ACC112 (cell line): ENCODE measurements around the gene NSMF.

ENCODE experiments used
- H2AFZ ChIP-seq: fragments of 200-600 bp; sonication (generic); one replicate; pipeline ENCODE4 v1.6.0; 2017; ENCODE audit warnings: antibody characterized with exemption, low read length; ENCODE audit not compliant: unreplicated experiment
- H3K27ac ChIP-seq: fragments of 200-600 bp; sonication (generic); 2 replicates; pipeline ENCODE4 v1.5.1; 2014; ENCODE audit warnings: low read depth, mild to moderate bottlenecking, antibody characterized with exemption, low read length, moderate library complexity
- H3K27me3 ChIP-seq: fragments of 200-600 bp; sonication (generic); 2 replicates; pipeline ENCODE4 v1.6.1; 2014; ENCODE audit warnings: mild to moderate bottlenecking, antibody characterized with exemption, low read length, moderate library complexity, mixed read lengths; ENCODE audit not compliant: insufficient read depth
- H3K36me3 ChIP-seq: fragments of 200-600 bp; sonication (generic); 2 replicates; pipeline ENCODE4 v1.6.1; 2016; ENCODE audit warnings: mild to moderate bottlenecking, antibody characterized with exemption, low read length, moderate library complexity, mixed read lengths; ENCODE audit not compliant: insufficient read depth
- H3K4me1 ChIP-seq: fragments of 200-600 bp; sonication (generic); one replicate; pipeline ENCODE4 v1.6.1; 2016; ENCODE audit warnings: low read length, mixed read lengths; ENCODE audit not compliant: insufficient read depth, unreplicated experiment, control insufficient read depth
- H3K4me3 ChIP-seq: fragments of 200-600 bp; sonication (generic); 2 replicates; pipeline ENCODE4 v1.5.1; 2014; ENCODE audit warnings: mild to moderate bottlenecking, low read depth, low read length
- H3K79me2 ChIP-seq: fragments of 200-600 bp; sonication (generic); one replicate; pipeline ENCODE4 v1.6.0; 2016; ENCODE audit warnings: low read length; ENCODE audit not compliant: control insufficient read depth, unreplicated experiment, insufficient read depth

Gene NSMF

DNA sequence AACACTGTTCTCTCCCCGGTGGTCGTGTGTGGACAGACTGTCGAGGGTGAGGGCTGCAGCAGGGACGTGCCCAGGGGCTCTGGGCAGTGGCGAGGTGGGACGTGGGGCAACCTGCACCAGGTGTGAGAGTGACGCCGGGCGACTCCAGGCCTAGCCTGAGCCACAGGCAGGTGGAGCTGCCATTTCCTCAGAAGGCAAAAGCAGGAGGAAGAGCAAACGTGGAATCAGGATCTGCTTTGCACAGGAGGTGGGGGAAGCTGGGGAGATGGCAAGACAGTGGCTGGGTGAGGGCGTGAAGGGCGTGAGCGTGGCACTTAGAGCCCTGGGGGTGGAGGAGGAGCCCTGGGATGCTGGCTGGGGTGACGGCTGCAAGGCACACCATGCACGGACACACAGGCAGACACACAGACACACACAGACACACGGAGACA is 39.6 kb upstream of the NSMF start:
- Histone ChIP-seq H3K27ac (no peak overlapping the region), H3K4me1 (no peaks in the 10 kb centered on the region), H3K4me3 (no peak overlapping the region), H3K79me2 (no peaks in the 10 kb centered on the region), H3K27me3 (no peaks in the 10 kb centered on the region), H2AFZ (no peak overlapping the region), H3K36me3 (no peaks in the 10 kb centered on the region)

- H3K4me1 ChIP-seq = no peaks in the 10 kb centered on the region
- no peaks in the 10 kb centered on the region for H3K27me3 ChIP-seq
- H3K79me2 ChIP-seq = no peaks in the 10 kb centered on the region
- H3K36me3 ChIP-seq = no peaks in the 10 kb centered on the region
- no peak overlapping the region for H3K4me3 ChIP-seq
- no peak overlapping the region for H3K27ac ChIP-seq
- no peak overlapping the region for H2AFZ ChIP-seq
Observed at GRCh38 chr9:137497921-137498719, 39.0 kb upstream of the NSMF start.

DNA sequence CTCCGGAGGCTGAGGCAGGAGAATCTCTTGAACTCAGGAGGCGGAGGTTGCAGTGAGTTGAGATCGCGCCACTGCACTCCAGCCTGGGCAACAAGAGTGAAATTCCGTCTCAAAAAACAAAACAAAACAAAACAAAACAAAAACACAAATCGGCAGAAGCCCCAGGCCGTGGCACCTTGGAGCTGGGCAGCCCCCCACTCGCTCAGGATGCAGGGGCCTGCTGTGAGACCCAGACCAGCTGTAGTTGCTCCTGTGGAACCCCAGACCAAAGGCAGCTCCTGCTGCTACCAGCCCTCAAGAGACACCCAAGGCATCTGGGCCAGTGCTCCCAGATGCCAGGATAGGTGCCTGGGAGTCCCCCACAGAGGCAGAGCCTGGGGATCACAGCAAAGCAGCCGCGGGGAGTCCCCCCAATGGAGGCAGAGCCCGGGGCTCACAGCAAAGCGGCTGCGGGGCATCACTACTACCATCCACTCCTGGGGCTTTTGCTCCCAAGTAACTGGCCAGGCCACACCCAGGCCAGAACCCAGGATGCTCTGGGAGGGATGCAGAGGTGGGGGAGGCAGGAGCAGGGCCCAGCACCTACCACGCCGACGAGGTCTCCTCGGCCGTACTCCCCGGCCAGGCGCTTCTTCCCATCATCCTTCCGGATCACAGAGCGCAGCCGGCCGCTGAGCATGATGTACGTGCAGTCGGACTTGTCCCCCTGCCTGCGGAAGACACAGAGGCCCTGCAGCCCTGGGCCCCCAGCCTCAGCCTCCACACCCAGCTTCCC is 37.7 kb upstream of the NSMF start:
- Histone ChIP-seq H3K27ac (no peak overlapping the region), H3K27me3 (no peaks in the 10 kb centered on the region), H3K79me2 (no peaks in the 10 kb centered on the region), H3K4me3 (no peak overlapping the region), H3K4me1 (no peaks in the 10 kb centered on the region), H2AFZ (no peak overlapping the region), H3K36me3 (no peaks in the 10 kb centered on the region)

DNA sequence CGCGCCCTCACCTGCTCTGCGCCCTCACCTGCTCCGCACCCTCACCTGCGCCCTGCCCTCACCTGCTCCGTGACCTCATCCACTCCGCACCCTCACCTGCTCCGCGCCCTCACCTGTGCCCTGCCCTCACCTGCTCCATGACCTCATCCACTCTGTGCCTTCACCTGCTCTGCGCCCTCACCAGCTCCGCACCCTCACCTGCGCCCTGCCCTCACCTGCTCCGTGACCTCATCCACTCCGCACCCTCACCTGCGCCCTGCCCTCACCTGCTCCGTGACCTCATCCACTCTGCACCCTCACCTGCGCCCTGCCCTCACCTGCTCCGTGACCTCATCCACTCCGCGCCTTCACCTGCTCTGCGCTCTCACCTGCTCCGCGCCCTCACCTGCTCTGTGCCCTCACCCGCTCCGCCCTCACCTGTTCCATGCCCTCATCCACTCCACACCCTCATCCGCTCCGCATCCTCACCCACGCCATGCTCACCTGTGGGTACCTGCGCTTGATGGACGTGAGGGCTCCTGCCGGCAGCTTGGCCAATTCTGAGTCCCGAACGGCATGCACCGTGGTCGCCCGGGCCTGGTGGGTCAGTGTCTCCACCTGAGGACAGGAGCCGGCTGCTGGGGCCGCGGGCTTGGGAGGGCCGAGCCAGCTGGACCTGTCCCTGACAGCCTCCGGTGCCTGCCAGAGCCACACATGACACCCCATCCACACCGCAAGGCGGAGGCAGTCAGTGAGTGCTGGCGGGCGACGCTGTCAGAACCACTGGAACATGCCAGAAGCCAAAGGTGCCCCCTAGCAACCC is 35.6 kb upstream of the NSMF start:
- H2AFZ ChIP-seq = no peak overlapping the region
- H3K27me3 ChIP-seq = no peaks in the 10 kb centered on the region
- no peaks in the 10 kb centered on the region for H3K4me1 ChIP-seq
- H3K36me3 ChIP-seq = no peaks in the 10 kb centered on the region
- no peak overlapping the region for H3K27ac ChIP-seq
- H3K4me3 ChIP-seq = no peak overlapping the region
- H3K79me2 ChIP-seq = no peaks in the 10 kb centered on the region

GRCh38 chr9:137494104-137494544 is 35.0 kb upstream of the NSMF start:
- no peaks in the 10 kb centered on the region for H3K27me3 ChIP-seq

GRCh38 chr9:137493364-137494103 is 34.4 kb upstream of the NSMF start:
- Histone ChIP-seq H3K4me1 (no peaks in the 10 kb centered on the region), H2AFZ (no peak overlapping the region), H3K36me3 (no peaks in the 10 kb centered on the region), H3K4me3 (no peak overlapping the region), H3K27me3 (no peaks in the 10 kb centered on the region), H3K27ac (no peak overlapping the region), H3K79me2 (no peaks in the 10 kb centered on the region)

More at GRCh38 chr9:137494104-137494544, 35.0 kb upstream of the NSMF start:
- H3K4me3 ChIP-seq = no peak overlapping the region
- H3K27ac ChIP-seq = no peak overlapping the region
- H2AFZ ChIP-seq = no peak overlapping the region
- H3K36me3 ChIP-seq = no peaks in the 10 kb centered on the region
- no peaks in the 10 kb centered on the region for H3K4me1 ChIP-seq
- H3K79me2 ChIP-seq = no peaks in the 10 kb centered on the region

DNA sequence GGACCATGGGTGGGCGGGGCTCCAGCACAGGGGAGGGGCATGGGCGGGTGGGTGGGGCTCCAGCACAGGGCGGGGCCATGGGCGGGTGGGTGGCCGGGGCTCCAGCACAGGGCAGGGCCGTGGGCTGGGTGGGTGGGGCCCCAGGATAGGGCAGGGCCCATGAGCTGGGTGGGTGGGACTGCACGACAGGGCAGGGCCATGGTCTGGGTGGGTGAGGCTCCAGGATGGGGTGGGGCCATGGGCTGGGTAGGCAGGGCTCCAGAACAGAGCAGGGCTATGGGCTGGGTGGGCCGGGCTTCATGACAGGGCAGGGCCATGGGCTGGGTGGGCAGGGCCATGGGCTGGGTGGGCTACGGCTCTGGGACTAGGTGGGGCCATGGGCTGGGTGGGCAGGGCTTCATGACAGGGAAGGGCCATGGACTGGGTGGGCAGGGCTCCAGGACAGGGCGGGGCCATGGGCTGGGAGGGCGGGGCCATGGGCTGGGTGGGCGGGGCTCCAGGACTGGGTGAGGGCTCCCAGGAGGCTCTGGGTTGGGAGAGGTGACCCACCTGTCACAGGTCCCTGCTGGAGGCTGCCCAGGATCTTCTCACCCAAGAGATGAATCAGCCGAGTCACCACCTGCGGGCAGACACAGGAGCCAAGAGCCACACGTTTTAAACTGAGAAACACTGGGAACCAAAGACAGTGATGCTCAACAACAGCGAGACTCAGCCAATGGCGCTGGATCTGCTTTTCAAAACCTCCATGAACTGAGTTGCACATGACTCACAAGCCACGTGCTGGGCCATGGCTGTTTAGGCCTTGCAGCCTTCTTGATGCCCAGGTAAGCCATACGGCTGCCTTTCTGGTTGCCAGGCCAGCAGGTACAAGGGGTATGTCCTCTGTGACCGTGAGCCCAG is 33.6 kb upstream of the NSMF start:
- Histone ChIP-seq H3K79me2 (no peaks in the 10 kb centered on the region), H3K27ac (no peak overlapping the region), H3K36me3 (no peaks in the 10 kb centered on the region), H3K27me3 (no peaks in the 10 kb centered on the region), H2AFZ (no peak overlapping the region), H3K4me3 (no peak overlapping the region), H3K4me1 (no peaks in the 10 kb centered on the region)

DNA sequence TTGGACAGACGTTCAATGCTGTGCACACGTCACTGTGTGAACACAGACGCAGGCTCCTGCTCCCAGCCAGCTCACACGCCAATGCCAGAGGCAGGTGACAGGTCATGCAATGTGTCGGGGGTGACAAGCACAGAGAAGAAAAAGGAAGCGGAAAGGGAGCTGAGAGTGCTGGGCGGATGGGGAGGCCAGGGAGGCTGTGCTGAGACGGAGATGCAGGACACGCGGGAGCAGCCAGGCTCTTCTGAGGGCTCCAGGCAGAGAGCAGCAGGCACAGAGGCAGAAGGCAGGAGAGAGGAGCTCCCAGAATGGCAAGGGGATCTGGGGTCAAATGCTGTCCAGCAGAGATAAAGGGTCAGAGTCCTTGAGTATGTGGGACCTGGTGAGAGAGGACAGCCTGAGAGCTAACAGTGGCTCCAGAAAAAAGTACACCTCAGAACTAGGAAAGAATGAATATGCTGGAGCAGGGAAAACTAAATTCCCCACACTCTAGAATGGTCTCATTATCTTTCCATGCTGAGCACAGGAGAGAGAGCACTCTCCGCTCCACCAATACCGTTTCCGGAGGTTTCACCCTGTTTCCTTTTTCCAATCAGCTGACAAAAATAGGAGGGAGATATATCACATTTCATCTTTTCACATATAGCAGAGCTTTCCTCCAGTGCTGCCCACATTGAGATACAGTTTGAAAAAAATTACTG is 32.8 kb upstream of the NSMF start:
- no peak overlapping the region for H3K4me3 ChIP-seq
- H3K27ac ChIP-seq = no peak overlapping the region
- H2AFZ ChIP-seq = no peak overlapping the region
- no peaks in the 10 kb centered on the region for H3K36me3 ChIP-seq
- H3K79me2 ChIP-seq = no peaks in the 10 kb centered on the region
- no peaks in the 10 kb centered on the region for H3K4me1 ChIP-seq
- no peaks in the 10 kb centered on the region for H3K27me3 ChIP-seq

DNA sequence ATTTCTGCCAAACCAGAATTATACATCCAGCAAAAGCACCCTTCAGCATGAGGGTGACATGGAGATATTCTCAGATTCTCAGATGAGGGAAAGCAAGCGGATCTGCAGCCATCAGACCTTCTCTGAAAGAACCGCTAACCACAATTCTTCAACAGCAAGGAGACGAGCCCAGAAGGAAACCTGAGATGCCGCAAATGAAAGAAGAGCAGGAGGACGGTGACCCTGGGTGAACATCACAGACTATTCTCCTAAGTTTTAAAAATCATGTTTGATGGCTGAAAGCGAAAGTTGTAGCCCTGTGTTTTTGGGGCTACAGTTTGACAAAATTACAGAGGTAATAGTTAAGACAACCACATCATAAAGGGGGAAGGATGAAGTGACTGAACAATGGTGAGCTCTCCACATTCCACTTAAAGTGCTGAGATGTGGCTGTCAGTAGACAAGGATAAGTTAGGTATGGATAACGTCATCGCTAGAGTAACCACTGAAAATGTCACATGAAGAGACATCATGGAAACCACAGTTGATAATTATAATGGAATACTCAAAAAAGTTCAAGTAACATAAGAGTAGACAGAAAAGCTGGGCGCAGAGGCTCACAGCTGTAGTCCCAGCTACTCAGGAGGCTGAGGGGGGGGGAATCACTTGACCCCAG is 31.5 kb upstream of the NSMF start:
- H3K4me1 ChIP-seq = no peaks in the 10 kb centered on the region
- H3K27me3 ChIP-seq = no peaks in the 10 kb centered on the region
- no peak overlapping the region for H3K27ac ChIP-seq
- H3K36me3 ChIP-seq = no peaks in the 10 kb centered on the region
- H3K4me3 ChIP-seq = no peak overlapping the region
- no peak overlapping the region for H2AFZ ChIP-seq
- H3K79me2 ChIP-seq = no peaks in the 10 kb centered on the region
